GM12801 (cell line): ENCODE data around the gene C1QTNF9B.
"Not testable (repeated sequence)": the region's sequence is repeated elsewhere in the genome, so short reads cannot be mapped to it uniquely, and the experiment has no call there.

ENCODE experiments used
- CTCF ChIP-seq: IDR thresholded peaks from one replicate; pipeline ENCODE4 v1.5.1; 2011; ENCODE audit warnings: control low read depth; ENCODE audit not compliant: insufficient read length; ENCODE audit errors: extremely low read depth

Gene C1QTNF9B

GRCh38 chr13:23897452-23897919 lies at the start of gene C1QTNF9B:
Gene C1QTNF9B, minus strand, starts transcription at chr13:23897502.
- TF ChIP-seq CTCF: not testable (repeated sequence)

- no peak for TF ChIP-seq CTCF
Observed at GRCh38 chr13:23946900-23947299, 49.6 kb upstream of the C1QTNF9B start.

GRCh38 chr13:23946067-23946466 lies 48.8 kb upstream of the C1QTNF9B start:
- no peak for TF ChIP-seq CTCF

- no peak for TF ChIP-seq CTCF
Observed at GRCh38 chr13:23945612-23946011, 48.3 kb upstream of the C1QTNF9B start.

- TF ChIP-seq CTCF: no peak
Observed at GRCh38 chr13:23941211-23941610, 43.9 kb upstream of the C1QTNF9B start.

GRCh38 chr13:23934520-23934919 lies 37.2 kb upstream of the C1QTNF9B start:
- no peak for TF ChIP-seq CTCF

GRCh38 chr13:23928985-23929384 lies 31.7 kb upstream of the C1QTNF9B start:
- no peak for TF ChIP-seq CTCF

- no peak for TF ChIP-seq CTCF
Observed at GRCh38 chr13:23923031-23923430, 25.7 kb upstream of the C1QTNF9B start.
